GM12878 (cell line): ENCODE measurements around the gene HNRNPAB. TPM values are rescaled to one million over a fixed set of nuclear protein-coding genes. Genes with fewer than 3 reads are reported as not detected.

Experiments used
- ATAC-seq: fragments of 200-7000 bp; cut with Tn5 transposase; 3 replicates; pipeline ENCODE4 v1.9.1; 2020; ENCODE audit warnings: mild to moderate bottlenecking, moderate library complexity
- BruUV-seq: library from RNA; stranded (reverse); fragments of 400-500 nt; replicated peaks from 2 replicates; lab custom pipeline; 2021; lab: Mats Ljungman, UMichigan
- CTCF ChIA-PET: fragments of 300-600 bp; sonication (Branson Sonifier 250); formaldehyde crosslinking; extraction: SDS; loops from one replicate; lab custom pipeline; 2021; ENCODE audit warnings: inconsistent platforms; lab: Yijun Ruan, JAX
- POLR2A ChIA-PET: fragments of 350-600 bp; formaldehyde crosslinking; extraction: SDS; loops from one replicate; lab custom pipeline; 2021; ENCODE audit warnings: inconsistent platforms; lab: Charles Lee
- RAD21 ChIA-PET: fragments of 300-600 bp; sonication (Branson Sonifier 250); formaldehyde crosslinking; loops from one replicate; lab custom pipeline; 2023; ENCODE audit warnings: antibody characterized with exemption; ENCODE audit not compliant: unreplicated experiment; lab: Charles Lee
- SMC1A ChIA-PET: fragments of 300-600 bp; sonication (Branson Sonifier 250); formaldehyde crosslinking; loops from one replicate; lab custom pipeline; 2023; ENCODE audit not compliant: unreplicated experiment, uncharacterized antibody; lab: Charles Lee
- DNase-seq: peaks from one replicate; pipeline ENCODE4 v3.0.0-alpha.2; 2011; ENCODE audit warnings: low read depth, low spot score
- FAIRE-seq: peaks from 3 replicates; lab custom pipeline; 2011; peaks lifted over from hg19 to GRCh38; lab: Jason Lieb, UNC
- H2AFZ ChIP-seq: 2 replicates; pipeline ENCODE4 v1.6.0; 2011; ENCODE audit warnings: low read depth, low read length, control low read depth; ENCODE audit not compliant: control insufficient read depth
- H3K27ac ChIP-seq: 2 replicates; pipeline ENCODE4 v1.5.1; 2011; ENCODE audit warnings: control low read depth; ENCODE audit not compliant: control insufficient read depth, insufficient read depth
- H3K27me3 ChIP-seq, 2 experiments: replicated peaks in 1 of 2; 2 replicates each; pipeline versions ENCODE4 v1.6.0 to v1.6.1; 2011; ENCODE audit warnings: low read length in 1 of 2; ENCODE audit not compliant: control insufficient read depth in 2 of 2, insufficient read depth in 2 of 2
- H3K36me3 ChIP-seq, 2 experiments: 2 replicates each; pipeline ENCODE4 v1.5.1; 2011; ENCODE audit warnings: low read length in 1 of 2; ENCODE audit not compliant: control insufficient read depth in 2 of 2, insufficient read depth in 2 of 2
- H3K4me1 ChIP-seq: 2 replicates; pipeline ENCODE4 v1.6.1; 2011; ENCODE audit warnings: mild to moderate bottlenecking, low read length, moderate library complexity, mixed read lengths; ENCODE audit not compliant: control insufficient read depth, insufficient read depth
- H3K4me2 ChIP-seq: 2 replicates; pipeline ENCODE4 v1.6.0; 2011; ENCODE audit warnings: control low read depth; ENCODE audit not compliant: control insufficient read depth, insufficient read depth
- H3K4me3 ChIP-seq: fragments of 200-600 bp; sonication (generic); 2 replicates; pipeline ENCODE4 v1.5.1; 2016
- H3K79me2 ChIP-seq: 2 replicates; pipeline ENCODE4 v1.6.0; 2011; ENCODE audit warnings: low read length; ENCODE audit not compliant: control insufficient read depth, insufficient read depth
- H3K9ac ChIP-seq: 2 replicates; pipeline ENCODE4 v1.8.0; 2011; ENCODE audit warnings: low read length, control low read depth, mixed read lengths; ENCODE audit not compliant: control insufficient read depth, insufficient read depth
- H3K9me3 ChIP-seq: replicated peaks from 3 replicates; pipeline ENCODE4 v1.5.1; 2011; ENCODE audit warnings: mild to moderate bottlenecking, low read length; ENCODE audit not compliant: control insufficient read depth, insufficient read depth
- H4K20me1 ChIP-seq: 2 replicates; pipeline ENCODE4 v1.6.0; 2011; ENCODE audit not compliant: control insufficient read depth, insufficient read depth
- POU2F2 ChIP-seq: IDR thresholded peaks from 3 replicates; pipeline ENCODE4 v1.6.1; 2011; ENCODE audit warnings: low read depth, mild to moderate bottlenecking, low read length, borderline replicate concordance
- TBL1XR1 ChIP-seq: IDR thresholded peaks from 2 replicates; pipeline ENCODE4 v1.6.1; 2012; ENCODE audit warnings: low read depth, low read length, improper control_type of control experiment
- WGBS: methylation state at CpG from one replicate; pipeline ENCODE4 v1.1.6; 2016; ENCODE audit warnings: low lambda C conversion rate; ENCODE audit not compliant: insufficient replicate concordance, insufficient coverage; ENCODE audit errors: missing lambda C conversion rate; 5-methylcytosine and 5-hydroxymethylcytosine counted together
- in situ Hi-C: fragments of 300-500 bp; cut with MboI; formaldehyde crosslinking; loops from 9 replicates; pipeline ENCODE4 v1.14.3; 2018; ENCODE audit warnings: mixed read lengths
- intact Hi-C: fragments of 100-400 bp; cut with micrococcal nuclease; formaldehyde crosslinking; loops from one replicate; pipeline ENCODE4 v1.14.2; 2022; ENCODE audit not compliant: unreplicated experiment
- polyA plus RNA-seq, 11 experiments: library from polyadenylated mRNA; depleted of rRNA in 4 of 11; unstranded in 6 of 11; stranded (reverse) in 5 of 11; fragments of >200 nt; fragmentation: Nextera tagmentation in 4 of 11; fragmentation: Illumina TruSeq in 1 of 11; extraction: Ambion mirVana in 4 of 11; extraction: Trizol in 1 of 11; gene quantifications; 1 replicate in 1 of 11; 2 replicates in 10 of 11; pipeline versions ENCODE4 v1.2.1 to v1.2.3, GENCODE V29; 2011 to 2016; ENCODE audit warnings: inconsistent platforms in 2 of 11, missing spikeins in 2 of 11, low read depth in 1 of 11
- total RNA-seq, 4 experiments: library from RNA; depleted of rRNA in 3 of 4; stranded (reverse); fragments of >200 nt in 3 of 4; fragmentation: Illumina TruSeq in 1 of 4; extraction: Trizol in 1 of 4; gene quantifications; 2 replicates each; pipeline versions ENCODE4 v1.2.1 to v1.2.3, GENCODE V29; 2013 to 2021
- TF ChIP-seq, protein P1 (sequence below): fragments of 450-650 bp; IDR thresholded peaks from 2 replicates; pipeline ENCODE4 v1.6.1; 2017; ENCODE audit warnings: mild to moderate bottlenecking

The HNRNPAB gene
- total and polyA plus RNA-seq, 10 of the 15 experiments (the other 5 are each of a cell fraction or from before 2014, with no cell fraction given) = 42.3 to 330 (median 230) TPM

DNA sequence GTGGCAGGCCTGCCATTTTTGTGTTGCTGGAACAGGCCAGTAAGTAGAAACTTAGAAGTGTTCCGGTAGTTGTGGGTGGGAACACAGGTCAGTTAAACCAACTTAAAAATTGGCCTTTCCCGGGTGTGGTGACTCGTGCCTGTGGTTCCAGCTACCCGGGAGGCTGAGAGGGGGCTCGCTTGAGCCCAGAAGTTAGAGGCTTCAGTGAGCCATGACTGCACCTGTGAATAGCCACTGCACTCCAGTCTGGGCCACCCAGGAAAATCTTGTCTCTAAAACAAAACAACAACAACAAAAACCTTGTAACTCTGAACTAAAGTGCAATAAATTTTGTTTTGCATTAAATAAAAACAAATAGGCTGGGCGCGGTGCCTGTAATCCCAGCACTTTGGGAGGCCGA is 49.3 kb upstream of the HNRNPAB start (continued):
- TF ChIP-seq, protein P1, sequence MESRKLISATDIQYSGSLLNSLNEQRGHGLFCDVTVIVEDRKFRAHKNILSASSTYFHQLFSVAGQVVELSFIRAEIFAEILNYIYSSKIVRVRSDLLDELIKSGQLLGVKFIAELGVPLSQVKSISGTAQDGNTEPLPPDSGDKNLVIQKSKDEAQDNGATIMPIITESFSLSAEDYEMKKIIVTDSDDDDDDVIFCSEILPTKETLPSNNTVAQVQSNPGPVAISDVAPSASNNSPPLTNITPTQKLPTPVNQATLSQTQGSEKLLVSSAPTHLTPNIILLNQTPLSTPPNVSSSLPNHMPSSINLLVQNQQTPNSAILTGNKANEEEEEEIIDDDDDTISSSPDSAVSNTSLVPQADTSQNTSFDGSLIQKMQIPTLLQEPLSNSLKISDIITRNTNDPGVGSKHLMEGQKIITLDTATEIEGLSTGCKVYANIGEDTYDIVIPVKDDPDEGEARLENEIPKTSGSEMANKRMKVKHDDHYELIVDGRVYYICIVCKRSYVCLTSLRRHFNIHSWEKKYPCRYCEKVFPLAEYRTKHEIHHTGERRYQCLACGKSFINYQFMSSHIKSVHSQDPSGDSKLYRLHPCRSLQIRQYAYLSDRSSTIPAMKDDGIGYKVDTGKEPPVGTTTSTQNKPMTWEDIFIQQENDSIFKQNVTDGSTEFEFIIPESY = no peak
- TF ChIP-seq, all 136 proteins: peak for 0

GRCh38 chr5:178160176-178160575 is 44.2 kb upstream of the HNRNPAB start:
- SMC1A ChIA-PET = no interaction called here
- H4K20me1 ChIP-seq = no peaks in the 10 kb centered on the region
- intact Hi-C loops (no loop called here), in situ Hi-C loops (loop anchor here (10.0 kb wide), 1 partner anchor 555 kb away; the partner anchor contains the start of gene B4GALT7)
- RAD21 ChIA-PET = no interaction called here
- H3K79me2 ChIP-seq = no peaks in the 10 kb centered on the region
- TF ChIP-seq POU2F2 = no peak
- TF ChIP-seq TBL1XR1 = no peak
- WGBS = 49% methylated on average over 5 of the region's 5 CpGs
- ATAC-seq (no peak), FAIRE-seq (no peak), DNase-seq (no peak)
- no peak overlapping the region for H3K27ac ChIP-seq
- H3K9me3 ChIP-seq = no peaks in the 10 kb centered on the region
- H3K4me3 ChIP-seq = no peak overlapping the region
- no peak overlapping the region for H3K4me2 ChIP-seq
- POLR2A ChIA-PET = no interaction called here
- no peaks in the 10 kb centered on the region for H3K4me1 ChIP-seq
- no peak overlapping the region for H3K9ac ChIP-seq
- no TSS peak for BruUV-seq
- H2AFZ ChIP-seq = no peak overlapping the region
- CTCF ChIA-PET = interaction anchor here (1.3 to 5.4 kb wide), 2 partner anchors 83 to 85 kb away, joined by 3 to 39 read pairs; no protein-coding TSS in a partner anchor
- H3K27me3 ChIP-seq = no peaks in the 10 kb centered on the region
- no peaks in the 10 kb centered on the region for H3K36me3 ChIP-seq
